GM21367 (cell line): ENCODE results near the gene RIN1.
"Not testable (repeated sequence)": the region's sequence is repeated elsewhere in the genome, so short reads cannot be mapped to it uniquely, and the experiment has no call there.

ENCODE experiments used
- ATAC-seq: cut with Tn5 transposase; IDR thresholded peaks from one replicate; pipeline ENCODE4 v1.9.1; 2021; ENCODE audit not compliant: unreplicated experiment

RIN1 gene

GRCh38 chr11:66336234-66337102, at the start of gene RIN1:
Gene RIN1 (minus strand): TSS chr11:66336434. CDS start chr11:66336402, 32 bp downstream.
- peak; percentile 54 for ATAC-seq

- ATAC-seq, result not testable (repeated sequence)
Measured at GRCh38 chr11:66384316-66384715, 48.1 kb upstream of the RIN1 start.

GRCh38 chr11:66380264-66380663, 44.0 kb upstream of the RIN1 start:
- ATAC-seq, result not testable (repeated sequence)

DNA sequence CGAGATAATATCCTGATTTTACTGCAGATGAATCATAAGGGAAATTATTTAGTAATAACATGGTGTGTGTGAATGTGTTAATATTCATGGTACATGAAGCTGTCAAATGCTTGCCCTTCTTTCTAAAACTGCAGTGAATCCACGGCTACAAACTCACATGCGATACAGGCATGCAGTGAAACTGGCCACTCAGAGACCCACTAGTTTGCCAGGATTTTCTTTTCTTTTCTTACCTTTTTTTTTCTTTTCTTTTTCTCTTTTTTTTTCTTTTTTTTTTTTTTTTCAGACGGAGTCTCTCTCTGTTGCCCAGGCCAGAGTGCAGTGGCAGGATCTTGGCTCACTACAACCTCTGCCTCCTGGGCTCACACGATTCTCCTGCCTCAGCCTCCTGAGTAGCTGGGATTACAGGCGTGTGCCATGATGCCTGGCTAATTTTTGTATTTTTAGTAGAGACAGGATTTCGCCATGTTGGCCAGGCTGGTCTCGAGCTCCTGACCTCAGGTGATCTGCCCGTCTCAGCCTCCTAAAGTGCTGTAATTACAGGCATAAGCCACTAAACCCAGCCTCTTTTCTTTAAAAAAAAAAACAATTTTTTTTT, 37.6 kb upstream of the RIN1 start:
- ATAC-seq, result not testable (repeated sequence)

GRCh38 chr11:66373265-66373664, 37.0 kb upstream of the RIN1 start:
- no peak for ATAC-seq

DNA sequence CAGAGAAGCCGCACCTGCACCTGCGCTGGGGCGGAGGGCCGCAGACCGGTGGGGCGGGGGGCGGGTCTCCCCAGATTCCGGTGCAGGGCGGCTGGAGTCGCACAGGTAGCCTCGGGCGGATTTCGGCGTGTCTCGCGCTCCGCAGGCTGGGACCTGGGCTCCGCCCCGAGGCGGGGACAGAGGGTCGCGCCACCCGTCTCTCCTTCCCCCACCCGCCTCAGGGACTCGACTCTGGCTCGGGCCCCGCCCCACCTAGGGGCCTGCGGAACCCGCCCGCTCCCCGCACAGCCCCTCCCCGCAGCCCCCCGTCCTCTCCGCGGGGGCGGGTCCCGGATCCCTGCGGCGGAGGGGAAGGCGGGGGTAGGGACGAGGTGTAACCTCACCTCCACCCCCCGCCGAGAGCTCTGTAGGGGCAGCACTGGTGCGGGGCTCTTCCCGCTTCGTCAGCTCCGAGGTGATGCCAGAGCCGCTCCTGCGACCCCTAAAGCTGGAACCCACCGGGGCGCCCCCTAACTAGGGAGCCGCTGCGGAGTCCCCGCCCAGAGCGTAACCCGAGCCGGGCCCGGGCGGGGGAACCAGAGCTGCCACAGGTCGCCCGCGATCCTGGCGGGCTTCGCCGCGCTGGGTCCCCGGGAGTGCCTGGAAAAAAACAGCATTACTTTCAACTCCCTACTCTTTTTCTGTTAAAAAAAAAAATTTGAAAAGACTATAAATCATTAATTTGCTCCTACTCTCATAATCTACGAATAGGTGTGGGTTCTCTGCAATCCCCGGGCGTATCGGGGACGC, 35.6 kb upstream of the RIN1 start, which contains the start of gene SLC29A2:
SLC29A2 (minus strand) TSS at position 134 of the 789 bp plus-strand sequence. CDS start 169 bp downstream, outside the sequence.
- peak; percentile 39 for ATAC-seq

GRCh38 chr11:66369073-66369894, 33.0 kb upstream of the RIN1 start:
- no peak for ATAC-seq

GRCh38 chr11:66368484-66368883, 32.2 kb upstream of the RIN1 start:
- no peak for ATAC-seq

GRCh38 chr11:66367561-66368312, 31.5 kb upstream of the RIN1 start:
- ATAC-seq, result no peak

GRCh38 chr11:66366844-66367477, 30.7 kb upstream of the RIN1 start:
- no peak for ATAC-seq

DNA sequence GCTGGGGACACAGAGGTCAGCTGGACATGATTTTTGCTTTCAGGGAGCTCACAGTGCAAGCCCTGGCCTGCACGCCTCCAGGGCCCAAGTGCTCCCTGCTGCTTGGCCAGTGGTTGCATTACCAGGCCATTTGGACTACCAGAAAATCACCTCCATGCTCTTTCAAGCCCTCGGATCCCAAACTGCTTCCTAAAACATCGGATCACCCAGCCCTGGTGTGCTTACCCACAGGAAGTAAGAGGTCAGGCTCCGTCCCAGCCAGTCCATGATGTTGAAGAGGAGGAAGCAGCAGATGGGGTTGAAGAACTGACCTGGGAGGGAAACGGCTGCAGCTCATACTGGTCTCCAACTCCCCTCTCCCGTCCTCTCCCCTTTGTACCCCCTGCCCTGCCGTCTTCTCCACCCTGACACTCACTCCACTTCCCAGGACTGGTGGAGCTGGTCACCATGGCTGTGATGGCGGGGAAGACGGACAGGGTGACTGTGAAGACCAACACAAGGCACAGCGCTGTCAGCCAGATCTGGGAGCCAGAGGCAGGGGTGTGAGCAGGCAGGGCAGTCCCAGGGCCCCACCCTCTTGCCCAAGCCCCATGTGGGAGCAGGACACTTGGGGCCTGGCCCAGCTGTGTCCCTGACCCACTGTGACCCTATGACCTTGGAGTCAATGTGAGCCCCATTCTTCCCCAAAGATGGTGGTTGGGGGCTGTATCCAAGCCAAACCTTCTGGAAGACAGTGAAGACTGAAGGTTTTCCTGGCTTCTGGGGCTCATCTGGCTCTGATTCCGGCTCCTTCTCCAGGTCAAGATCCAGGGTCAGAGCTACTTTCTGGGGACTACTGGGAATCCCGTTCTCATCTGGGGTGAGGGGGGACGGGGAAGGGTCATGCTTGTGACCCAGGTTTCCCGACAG, 29.7 kb upstream of the RIN1 start:
- no peak for ATAC-seq

GRCh38 chr11:66365166-66365565, 28.9 kb upstream of the RIN1 start:
- no peak for ATAC-seq

DNA sequence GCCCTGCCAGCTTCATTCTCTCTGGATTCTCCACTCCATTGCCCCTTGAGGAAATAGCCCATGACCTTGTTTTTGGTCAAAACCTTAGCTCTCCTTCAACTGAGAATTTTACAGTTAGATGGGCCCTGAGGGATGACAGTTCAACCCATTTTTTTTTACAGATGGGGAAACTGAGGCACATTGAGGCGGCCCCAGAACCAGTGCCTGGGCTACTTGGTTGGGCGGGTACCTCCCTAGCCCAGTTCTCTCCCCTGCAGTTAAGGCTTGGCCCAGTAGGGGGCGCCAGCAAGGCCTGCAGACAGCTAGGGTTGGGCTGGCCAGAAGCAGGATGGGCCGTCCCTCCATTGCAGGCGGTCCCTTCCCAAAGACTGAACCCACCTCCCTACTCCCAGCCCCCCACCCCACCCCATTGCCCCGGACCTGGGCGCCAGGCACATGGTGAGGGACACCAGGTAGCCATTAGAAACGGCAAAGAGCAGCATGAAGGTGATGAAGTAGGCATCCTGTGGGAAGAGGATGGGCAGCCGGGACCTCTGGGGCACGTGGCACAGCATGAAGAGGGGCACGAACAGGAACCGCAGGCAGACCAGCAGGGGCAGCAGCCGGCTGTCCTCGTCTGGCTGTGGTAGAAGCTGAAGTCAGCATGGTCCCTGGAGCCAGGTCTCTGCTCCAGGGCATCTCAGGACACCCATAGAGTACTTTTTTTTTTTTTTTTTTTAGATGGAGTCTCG, 27.7 kb upstream of the RIN1 start:
- no peak for ATAC-seq

- ATAC-seq, result no peak
Measured at GRCh38 chr11:66363187-66363601, 27.0 kb upstream of the RIN1 start.

DNA sequence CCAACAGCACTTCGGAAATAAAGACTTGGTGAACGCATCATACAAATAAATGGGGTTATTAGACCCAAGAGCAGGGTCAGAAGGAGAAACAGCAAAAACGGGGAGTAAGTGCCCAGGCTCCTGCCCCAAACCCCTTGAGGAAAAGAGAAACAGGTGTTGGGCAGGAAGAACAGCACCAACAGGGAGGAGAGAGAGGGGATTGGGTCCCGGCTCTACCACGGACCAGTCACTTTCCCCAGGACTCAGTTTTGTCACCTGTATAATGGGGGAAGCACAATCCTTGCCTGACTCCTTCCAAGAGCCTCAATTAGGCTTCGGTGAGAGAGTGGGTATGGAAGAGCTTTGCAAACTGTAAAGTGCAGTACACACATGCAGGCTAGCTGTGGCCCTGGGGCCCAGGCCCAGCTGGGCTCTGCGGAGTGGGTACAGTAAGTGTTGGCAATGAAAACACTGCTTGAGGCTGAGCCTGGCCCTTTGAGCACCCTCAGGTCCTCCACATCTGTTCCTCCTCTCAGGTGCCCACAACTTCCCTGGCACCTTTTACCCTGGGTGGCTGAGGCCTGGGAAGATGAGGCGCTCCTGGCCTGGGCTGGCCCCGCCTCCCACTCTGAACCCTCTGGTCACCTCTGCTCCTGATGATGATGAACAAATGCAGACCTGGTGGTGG, 26.4 kb upstream of the RIN1 start:
- ATAC-seq, result no peak

DNA sequence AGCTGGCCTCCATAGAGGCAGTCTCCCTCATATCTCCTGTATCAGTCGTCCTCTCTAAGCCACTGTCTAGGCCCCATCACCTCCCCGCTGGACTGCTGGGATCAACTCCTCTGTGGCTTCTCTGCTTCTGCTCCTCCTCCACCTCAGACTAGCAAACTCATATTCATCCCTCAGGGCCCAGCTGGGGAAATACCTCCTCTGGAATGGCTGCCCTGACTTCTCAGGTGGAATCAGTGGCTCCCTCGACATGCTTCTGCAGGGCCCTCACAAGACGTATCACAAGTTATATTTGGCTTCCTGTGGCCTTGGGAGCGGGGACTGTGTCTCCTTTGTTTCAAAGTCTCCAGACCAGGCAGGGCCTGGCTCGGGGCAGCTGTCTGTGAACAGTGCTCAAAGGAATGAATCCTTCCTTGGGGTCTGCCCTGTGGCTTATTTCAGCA, 25.3 kb upstream of the RIN1 start:
- no peak for ATAC-seq
